NOMO-1 (cell line): ENCODE measurements around the gene BLCAP.

Experiments used
- DNase-seq, 2 experiments: peaks; one replicate each; lab custom pipeline; 2025; ENCODE audit not compliant: unreplicated experiment in 2 of 2; lab: John Stamatoyannopoulos, UW

Gene BLCAP

DNA sequence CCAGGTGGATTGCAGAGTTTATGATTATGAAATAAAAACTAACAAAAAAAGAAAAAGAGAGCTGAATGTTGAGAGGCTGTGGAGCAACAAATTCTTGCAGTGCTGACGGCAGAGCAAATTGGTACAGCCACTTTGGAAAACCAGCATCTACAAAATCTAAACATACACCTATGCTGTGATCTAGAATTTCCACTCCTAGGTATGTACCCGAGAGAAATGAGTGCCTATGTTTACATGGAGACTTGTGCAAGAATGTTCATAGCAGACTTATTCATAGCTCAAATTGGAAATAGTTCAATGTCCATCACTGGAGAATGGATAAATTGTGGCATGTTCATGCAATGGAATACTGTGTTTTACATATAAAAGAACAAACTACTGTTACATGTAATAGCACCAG, 3.0 kb upstream of the BLCAP start:
- no peak for DNase-seq

DNA sequence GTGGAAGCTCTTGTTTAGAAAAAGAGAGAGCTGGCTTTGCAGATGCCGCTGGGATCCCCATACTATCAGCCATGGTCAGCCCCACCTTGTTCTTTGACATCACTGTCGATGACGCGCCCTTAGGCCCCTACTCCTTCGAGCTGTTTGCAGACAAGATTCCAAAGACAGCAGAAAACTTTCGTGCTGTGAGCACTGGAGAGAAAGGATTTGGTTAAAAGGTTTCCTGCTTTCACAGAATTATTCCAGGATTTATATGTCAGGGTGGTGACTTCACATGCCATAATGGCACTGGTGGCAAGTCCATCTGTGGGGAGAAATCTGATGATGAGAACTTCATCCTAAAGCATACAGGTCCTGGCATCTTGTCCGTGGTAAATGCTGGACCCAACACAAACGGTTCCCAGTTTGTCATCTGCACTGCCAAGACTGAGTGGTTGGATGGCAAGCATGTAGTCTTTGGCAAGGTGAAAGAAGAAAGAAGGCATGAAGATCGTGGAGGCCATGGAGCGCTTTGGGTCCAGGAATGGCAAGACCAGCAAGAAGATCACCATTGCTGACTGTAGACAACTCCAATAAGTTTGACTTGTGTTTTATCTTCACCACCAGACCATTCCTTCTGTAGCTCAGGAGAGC, 2.4 kb upstream of the BLCAP start:
- no peak for DNase-seq

DNA sequence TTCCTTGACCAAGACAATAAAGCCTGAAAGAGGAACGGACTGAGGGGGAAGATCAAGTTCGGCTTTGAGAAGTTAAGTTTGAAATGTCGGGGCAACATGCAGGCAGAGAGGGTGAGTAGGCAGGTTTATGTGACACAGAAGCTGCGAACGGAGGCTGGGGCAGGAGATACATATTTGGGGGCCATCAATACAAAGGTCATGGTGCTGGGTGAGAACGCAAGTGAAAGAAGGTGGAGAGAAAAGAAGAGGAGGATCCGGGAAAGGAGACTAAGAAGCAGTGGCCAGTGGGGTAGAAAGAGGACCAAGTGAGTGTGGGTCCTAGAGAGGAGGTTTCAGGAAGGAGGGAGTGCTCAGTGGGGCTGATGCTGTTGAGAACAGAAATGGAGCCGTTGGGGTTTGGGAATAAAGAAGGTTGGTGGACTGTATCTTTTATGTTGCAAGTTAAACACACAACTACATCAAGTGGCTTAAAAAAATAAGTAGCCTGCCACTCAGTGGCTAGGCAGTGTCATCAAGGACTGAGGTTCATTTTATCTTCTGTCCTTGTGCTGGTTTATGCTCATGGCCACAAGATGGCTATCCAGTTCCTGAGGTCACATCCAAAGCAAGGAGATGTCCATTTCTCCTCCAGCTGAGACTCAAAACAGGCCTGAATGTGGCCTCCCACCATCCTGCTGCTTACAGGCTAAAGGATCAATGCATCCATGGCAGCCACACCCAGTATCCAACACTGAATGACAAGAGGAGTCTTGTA, 1.7 kb upstream of the BLCAP start:
- peak; percentile 3 to 4 for DNase-seq

DNA sequence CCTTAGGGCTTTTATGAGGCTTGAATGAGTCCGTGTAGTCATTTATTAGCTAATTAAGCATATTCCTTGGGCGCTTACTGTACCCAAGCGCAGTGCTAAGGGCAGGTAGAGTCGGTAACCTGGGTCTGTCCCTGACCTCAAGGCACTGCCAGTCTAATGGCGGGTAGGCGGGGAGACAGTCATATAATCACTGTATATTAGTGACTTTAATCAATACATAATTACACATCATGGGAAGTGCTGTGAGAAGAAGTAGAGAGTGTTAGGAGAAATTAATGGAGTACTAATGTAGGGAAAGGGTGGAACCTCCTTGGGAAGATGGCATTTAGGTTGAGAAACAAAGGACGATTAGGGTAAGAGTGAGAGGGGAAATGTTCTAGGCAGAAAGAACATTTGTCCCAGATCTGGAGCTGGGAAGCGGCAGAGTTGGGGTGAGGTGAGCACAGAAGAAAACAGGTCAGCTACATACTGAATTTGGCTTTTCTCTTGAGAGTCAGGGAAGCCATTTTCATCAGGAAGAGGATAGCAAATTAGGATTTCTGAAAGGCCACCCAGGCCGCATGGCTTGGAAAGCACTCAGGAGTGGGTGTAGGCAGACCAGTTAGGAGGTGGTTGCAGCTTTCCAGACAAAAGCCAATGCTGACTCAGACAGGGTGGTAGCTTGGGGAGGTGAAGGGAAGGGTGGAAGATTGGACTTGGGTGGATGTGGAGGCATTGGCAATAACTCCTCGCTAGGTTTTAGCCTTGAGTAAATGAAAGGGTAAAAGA, 954 bp upstream of the BLCAP start:
- no peak for DNase-seq

DNA sequence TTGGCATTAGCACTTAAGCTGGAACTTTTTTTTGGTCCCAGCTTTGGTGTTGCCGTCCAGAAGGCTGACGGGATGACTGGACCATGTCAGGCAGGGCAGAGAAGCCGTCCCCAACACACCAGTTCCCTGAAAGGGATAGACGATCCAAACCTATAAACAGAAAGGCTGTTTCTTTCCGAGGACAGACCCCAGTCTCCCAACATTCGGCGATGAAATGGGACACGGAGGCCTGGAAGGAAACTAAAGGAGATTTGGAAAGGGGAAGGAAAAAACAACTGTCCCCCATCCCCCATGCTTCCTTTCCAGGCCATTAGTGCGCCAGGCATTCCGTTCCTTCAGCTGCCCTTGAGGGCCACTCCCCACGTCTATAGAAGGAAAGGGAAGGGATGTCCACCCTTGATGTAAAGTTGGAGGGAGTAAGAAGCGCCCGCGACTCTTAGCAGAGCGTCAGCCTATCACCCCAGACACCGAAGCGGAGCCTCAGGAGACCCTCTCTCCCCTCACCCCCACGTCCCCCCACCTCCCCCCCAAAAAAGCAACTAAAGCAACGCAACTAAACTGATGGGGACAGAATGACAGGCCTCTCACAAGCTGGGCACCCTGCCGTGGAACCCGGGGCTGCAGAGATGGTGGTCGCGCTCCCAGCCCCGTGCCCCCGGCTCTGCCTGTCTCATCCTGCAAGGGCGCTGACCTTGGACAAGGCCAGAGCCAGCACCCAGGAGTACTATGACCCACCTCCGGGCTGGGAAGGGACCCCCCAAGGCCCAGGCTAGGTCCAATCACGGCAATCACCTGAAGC, 638 bp downstream of the BLCAP start:
- peak in 1 of 2 experiments; percentile 15 for DNase-seq

DNA sequence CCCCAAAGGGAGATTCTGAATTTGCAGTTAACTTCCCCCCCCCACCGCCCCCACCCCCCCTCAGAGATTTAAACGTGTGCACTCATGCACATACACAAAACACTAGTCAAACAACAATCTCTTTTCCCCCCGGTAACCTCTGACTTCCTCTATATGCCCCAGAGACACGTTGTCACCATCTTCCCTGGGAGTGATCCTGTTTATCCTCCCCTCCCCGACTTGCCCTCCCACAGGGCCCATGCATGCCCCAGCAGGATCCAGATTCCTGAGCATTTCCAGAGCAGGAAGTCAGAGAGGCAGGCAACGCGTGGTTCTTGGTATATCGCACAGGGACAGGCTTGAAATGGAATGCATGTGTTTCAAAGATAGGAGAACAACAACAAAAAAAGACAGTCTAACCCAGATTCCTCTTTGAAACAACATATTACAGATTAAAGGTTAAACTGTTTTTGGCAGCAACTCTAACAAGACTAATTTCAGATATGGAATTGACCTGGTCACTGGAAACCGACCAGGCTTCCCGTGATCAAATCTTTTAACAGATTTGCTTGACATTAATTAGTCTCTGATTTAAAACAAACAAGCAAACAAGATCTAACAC, 1.3 kb downstream of the BLCAP start:
- peak in 1 of 2 experiments; percentile 19 for DNase-seq

DNA sequence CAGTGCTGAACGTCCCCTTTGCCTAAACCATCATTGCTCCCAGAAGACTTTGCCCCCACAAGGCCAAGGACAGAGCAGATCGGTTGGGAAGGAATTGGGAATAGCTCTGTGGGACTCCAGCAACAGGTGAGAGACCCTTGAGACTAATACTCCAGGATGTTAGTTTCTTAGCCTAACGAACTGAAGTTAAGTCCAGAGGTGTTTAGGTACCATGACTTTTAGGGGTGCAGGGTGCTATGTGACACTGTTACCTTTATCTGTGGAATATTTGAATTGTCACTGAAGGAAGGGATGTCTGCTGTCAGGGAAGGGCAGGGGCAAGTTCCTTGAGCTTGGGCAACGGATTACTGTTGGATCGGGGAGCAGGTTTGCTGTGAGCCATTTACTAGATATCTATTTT, 1.9 kb downstream of the BLCAP start:
- no peak for DNase-seq

DNA sequence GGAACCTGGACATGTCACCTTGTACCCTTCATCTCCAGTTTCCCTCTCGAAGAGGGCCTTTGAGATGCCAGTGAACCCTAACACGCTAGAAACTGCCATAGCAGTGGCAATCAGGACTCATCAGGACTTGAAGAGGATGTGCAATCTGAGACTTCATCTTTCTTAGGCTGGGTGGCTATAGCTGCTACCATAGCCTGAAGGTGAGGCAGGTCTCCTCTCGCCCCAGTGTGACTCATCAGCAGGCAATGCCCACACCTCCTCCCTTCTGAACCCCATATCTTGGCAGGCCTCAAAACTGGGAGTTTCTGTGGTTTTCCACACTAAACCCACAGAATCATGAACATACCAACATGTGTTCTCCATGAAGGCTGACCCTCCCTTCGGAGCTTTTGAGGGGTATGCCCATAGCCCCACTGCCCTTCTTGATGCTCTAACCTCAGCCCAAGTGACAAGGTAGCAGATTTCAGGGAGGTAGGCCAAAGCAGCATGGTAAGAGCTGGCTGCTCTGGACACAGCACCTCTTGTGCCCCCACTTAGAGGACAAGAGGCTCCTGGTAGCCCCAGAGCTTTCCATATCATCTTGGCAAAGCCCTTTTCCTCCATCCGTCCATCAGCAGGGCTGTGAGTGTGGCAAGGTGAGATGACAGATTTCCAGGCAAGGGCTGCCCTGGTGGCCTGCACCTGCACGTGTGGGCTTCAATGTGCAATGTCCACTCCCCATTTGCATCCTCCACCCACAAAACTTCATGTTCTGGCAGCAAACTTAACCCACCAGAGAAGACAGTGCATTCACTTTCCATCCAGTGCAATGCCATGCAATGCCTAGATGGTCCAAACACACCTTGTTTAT, 2.6 kb downstream of the BLCAP start:
- no peak for DNase-seq

DNA sequence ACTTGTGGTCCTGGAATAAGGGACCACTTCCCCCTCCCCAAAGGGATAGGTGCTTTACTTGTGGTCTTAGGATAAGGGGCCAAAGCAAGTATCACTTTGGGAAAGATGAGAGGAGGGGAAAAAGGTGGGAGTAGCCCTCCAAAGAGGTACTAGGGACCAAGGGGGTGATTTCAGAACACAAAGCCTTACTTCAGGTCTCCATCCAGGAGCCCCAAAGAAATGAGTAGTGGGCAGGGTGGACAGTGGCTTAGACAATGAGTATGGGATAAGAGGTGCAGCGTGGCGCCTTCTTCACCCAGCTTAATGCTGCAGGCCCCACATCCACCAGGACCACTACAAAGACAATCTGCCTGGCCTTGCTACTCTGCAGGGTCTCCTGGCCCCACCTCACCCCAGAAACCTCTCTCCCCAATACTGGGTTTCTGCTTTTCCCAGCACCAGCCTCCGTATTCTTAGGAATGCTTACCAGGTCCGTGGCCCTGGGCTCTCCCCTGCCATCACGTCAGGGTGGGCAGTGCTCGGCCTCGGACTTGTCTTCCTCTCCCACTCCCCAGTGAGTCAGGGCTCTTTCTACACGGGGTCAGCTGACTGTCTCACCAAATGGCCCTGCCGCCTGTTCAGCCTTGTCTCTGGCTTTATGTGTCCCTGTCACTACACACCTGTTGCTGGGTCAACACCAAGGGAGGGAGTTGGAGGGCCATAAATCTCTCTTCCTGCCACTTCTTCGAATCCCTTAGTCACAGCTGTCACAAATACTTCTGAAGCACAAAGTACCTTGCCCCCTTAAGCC, 3.6 kb downstream of the BLCAP start:
- no peak for DNase-seq

DNA sequence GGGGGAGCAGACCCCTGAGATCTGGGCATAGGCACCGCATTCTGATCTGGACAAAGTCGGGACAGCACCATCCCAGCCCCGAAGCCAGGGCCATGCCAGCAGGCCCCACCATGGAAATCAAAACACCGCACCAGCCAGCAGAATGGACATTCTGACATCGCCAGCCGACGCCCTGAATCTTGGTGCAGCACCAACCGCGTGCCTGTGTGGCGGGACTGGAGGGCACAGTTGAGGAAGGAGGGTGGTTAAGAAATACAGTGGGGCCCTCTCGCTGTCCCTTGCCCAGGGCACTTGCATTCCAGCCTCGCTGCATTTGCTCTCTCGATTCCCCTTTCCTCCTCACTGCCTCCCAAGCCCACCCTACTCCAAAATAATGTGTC, 4.7 kb downstream of the BLCAP start:
- no peak for DNase-seq

DNA sequence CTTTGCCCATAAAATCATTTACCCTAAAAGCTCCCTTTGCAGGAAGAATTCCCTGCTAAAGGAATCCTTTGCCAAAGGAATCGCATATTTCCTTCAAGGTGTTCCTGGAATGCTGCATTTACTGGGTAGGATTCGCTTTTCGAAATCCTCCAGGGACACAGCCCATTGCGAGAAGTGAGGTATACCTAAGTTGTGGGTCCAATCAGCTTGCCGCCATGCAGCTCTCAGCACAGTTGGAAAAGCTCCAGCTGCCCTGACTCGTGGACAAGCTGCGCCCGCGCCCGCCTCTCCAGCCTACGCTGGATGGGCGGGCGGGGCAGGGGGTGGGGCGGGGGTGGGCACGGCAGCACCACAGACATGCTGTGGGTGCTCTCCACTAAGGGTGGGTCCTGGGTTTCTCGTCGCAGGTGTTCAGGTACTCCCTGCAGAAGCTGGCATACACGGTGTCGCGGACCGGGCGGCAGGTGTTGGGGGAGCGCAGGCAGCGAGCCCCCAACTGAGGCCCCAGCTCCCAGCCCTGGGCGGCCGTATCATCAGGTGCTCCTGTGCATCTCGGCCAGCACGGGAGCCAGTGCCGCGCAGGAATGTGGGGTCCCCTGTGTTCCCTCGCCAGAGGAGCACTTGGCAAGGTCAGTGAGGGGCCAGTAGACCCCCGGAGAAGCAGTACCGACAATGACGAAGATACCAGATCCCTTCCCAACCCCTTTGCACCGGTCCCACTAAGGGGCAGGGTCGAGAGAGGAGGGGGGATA, 5.2 kb downstream of the BLCAP start:
- no peak for DNase-seq

DNA sequence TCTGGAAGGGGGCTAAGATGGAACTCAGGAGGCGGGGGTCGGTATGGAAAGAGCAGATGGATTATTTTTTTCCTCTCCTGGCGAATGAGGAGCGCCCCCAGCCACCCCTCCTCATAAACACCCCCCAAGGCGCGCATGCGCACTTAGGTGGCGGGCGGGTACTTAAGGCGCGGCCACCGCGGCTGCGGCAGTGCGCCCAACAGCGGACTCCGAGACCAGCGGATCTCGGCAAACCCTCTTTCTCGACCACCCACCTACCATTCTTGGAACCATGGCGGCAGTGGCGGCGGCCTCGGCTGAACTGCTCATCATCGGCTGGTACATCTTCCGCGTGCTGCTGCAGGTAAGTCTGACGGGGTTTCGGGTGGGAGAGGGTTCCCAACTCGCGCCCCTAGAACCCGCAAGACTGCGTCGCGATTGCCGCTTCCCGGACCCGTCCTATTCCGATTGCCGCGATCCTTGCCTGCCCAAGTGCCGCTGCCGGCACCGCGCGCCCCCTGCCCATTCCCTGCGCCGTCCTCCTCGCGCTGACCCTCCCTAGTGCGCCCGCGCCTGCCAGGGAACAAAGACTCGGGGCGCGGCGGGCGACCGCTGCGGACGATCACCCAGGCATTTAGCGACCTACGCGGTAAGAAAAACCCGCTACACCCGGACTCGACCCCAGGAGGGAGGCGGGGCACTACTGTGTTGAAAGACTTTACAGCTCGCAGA, 6.5 kb downstream of the BLCAP start, which contains the start of gene NNAT:
TSS of gene NNAT (plus strand) at position 190 of the 711 bp plus-strand sequence. CDS start at position 272, 82 bp downstream.
- DNase-seq: no peak

DNA sequence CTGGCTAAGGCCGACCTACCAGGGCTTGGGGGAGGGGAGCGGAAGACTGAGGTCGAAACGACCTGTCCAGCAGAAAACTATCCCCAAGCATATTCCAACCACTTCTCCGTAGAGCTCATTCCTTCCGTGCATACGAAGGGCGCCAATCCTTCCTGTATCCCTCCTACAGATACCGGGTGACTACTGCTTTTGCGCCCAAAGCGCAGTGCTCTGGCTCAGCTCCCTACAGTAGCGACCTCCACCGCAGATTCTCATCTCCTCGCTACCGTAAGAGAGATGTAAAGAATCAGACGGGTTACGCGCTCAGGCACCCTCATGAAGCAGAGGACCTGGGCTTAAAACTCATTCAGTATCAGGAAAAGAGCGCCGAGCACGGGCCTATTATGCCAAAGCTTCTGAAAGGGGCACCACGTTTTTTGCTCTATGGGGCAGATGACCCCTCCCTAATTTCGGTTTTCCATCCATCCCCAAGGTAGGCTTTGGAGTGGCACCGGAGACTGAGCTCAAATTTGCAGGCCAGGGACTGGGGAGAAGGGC, 7.2 kb downstream of the BLCAP start:
- DNase-seq: no peak

DNA sequence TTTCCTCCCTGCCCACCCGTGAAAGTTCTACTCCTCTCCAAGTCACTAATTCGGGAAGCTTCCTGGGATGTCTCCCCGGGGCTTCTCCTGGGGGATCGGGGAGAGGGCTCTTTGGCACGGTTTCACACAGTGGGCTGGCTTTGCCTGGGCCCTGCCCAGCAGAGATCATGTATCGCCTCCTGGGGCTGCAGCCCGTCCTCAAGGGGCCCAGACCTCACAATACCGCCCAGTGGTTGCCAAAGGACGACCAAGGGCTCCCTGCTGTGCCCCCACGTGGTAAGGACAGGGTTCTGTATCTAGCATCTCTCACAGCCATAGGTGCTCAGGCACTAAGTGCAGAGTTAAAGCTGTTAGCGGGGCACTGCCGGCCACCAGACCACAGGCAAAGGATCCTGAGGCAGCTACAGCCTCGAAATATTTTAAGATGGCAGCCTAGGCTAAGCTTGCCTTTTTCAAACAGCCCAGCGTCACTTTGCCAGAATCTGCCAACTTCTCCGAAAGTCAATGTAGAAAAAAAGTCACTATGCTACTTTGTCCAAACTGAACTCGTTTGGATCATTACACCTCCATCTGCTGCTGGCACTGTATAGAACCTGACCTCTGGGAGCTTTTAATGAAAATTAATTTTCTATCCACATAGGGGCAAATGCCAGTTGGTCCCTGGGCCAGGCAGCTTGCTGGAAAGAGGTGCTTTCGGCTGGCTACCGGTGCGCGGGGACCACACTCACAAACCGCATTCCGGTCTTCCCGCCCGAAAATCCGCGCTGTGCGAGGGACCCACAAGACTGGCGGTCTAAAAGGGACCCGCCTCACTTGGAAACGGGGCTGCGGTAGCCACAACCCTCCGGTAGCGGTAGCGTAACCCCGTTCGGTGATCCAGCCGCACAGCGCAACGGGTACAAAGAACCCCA, 7.9 kb downstream of the BLCAP start:
- DNase-seq: no peak

DNA sequence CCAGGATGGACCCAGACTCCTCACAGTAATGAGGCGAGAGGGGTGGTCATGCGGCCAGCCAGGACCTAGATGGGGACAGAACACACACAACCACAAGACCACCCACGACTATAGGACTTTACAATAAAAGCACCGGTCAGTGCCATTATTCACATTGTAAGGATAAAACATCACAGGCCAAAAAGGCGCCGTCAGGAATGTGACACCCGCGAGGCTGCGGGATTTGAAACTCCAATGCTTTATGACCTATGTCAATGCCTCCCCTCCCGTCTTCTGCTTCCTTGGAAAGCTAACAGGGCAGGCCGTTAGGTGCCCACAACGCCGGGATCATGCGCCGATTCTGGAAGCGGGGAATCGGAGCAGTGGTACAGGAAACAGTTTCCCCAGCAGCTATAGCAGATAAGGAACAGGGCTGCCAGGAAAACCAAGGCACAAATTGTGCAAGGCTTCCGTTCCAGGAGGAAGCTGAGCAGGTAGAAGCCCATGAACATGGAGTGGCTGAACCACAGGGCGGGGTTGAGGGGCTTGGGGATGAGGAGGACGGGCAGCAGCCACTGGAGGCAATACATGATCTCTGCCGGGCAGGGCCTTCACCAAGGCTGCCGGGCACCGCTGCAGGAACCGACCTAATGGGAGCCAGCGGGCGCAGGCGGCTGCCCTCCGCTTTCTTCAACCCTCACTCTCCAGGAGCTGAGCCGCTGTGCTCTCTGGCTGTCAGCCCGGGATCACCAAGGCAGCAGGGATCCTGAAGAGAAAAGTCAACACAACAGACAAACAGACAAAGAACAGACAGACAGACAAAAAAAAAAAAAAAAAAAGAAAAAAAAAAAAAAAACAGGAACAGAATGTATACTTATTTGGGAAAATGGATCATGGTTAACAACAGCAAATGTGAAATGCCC, 8.8 kb downstream of the BLCAP start:
- DNase-seq: no peak
